K562 (cell line): ENCODE data around the gene IGSF23. TPM values are rescaled to one million over a fixed set of nuclear protein-coding genes. Genes with fewer than 3 reads are reported as not detected.

Experiments used
- AFF4 ChIP-seq: sonication (generic); formaldehyde crosslinking; IDR thresholded peaks from 2 replicates; pipeline ENCODE4 v1.8.0; 2023; ENCODE audit warnings: mild to moderate bottlenecking, missing genetic modification reagents
- CEBPB ChIP-seq: fragments of 450-650 bp; IDR thresholded peaks from 2 replicates; pipeline ENCODE4 v1.6.1; 2016; ENCODE audit warnings: missing genetic modification characterization, missing compliant biosample characterization
- CEBPG ChIP-seq, 3 experiments: fragments of 200-800 bp in 1 of 3; sonication (Bioruptor generic) in 1 of 3; sonication (generic) in 1 of 3; formaldehyde crosslinking in 1 of 3; IDR thresholded peaks in 2 of 3; conservative IDR thresholded peaks in 1 of 3; 2 replicates each; pipeline versions ENCODE4 v1.6.1 to v1.8.0; 2016 to 2022; ENCODE audit warnings: missing compliant biosample characterization in 2 of 3, missing genetic modification characterization in 2 of 3, mild to moderate bottlenecking in 1 of 3, missing genetic modification reagents in 1 of 3
- FOSL1 ChIP-seq: fragments of 200-800 bp; sonication (Bioruptor generic); conservative IDR thresholded peaks from 2 replicates; pipeline ENCODE4 v1.6.1; 2016; ENCODE audit warnings: missing genetic modification characterization, missing compliant biosample characterization
- IRF2 ChIP-seq: sonication (generic); formaldehyde crosslinking; IDR thresholded peaks from 2 replicates; pipeline ENCODE4 v1.8.1; 2022; ENCODE audit warnings: mild to moderate bottlenecking, missing genetic modification reagents
- KAT8 ChIP-seq: fragments of 450-650 bp; IDR thresholded peaks from 2 replicates; pipeline ENCODE4 v1.6.1; 2016; ENCODE audit warnings: low read depth, mild to moderate bottlenecking
- MAZ ChIP-seq, 2 experiments: fragments of 450-650 bp in 1 of 2; sonication (generic) in 1 of 2; formaldehyde crosslinking; IDR thresholded peaks in 1 of 2; conservative IDR thresholded peaks in 1 of 2; 2 replicates each; pipeline versions ENCODE4 v1.4.0 to v1.5.0; 2020; ENCODE audit warnings: mild to moderate bottlenecking in 1 of 2, missing genetic modification reagents in 1 of 2
- MIER1 ChIP-seq: fragments of 450-650 bp; IDR thresholded peaks from 2 replicates; pipeline ENCODE4 v1.6.1; 2016; ENCODE audit warnings: antibody characterized with exemption, mild to moderate bottlenecking, low read depth
- MTA3 ChIP-seq: fragments of 450-650 bp; formaldehyde crosslinking; IDR thresholded peaks from 2 replicates; pipeline ENCODE4 v1.6.1; 2017; ENCODE audit warnings: mild to moderate bottlenecking, borderline replicate concordance
- PTTG1 ChIP-seq: fragments of 450-650 bp; IDR thresholded peaks from 2 replicates; pipeline ENCODE4 v1.6.1; 2016; ENCODE audit warnings: low read depth, mild to moderate bottlenecking, missing genetic modification characterization, missing compliant biosample characterization
- RCOR1 ChIP-seq, 2 experiments: IDR thresholded peaks; 2 replicates each; pipeline ENCODE4 v1.6.1; 2012; ENCODE audit warnings: low read depth in 2 of 2, low read length in 2 of 2, borderline replicate concordance in 1 of 2, improper control_type of control experiment in 1 of 2
- SETDB1 ChIP-seq: IDR thresholded peaks from one replicate; pipeline ENCODE4 v1.6.1; 2012; ENCODE audit warnings: low read length, control low read depth, inconsistent platforms
- STAT5A ChIP-seq: IDR thresholded peaks from 2 replicates; pipeline ENCODE4 v1.6.1; 2012; ENCODE audit warnings: low read length, inconsistent platforms, borderline replicate concordance
- TCF15 ChIP-seq: fragments of 250-450 bp; sonication (Bioruptor Pico); IDR thresholded peaks from 2 replicates; pipeline ENCODE4 v1.8.0; 2022; ENCODE audit warnings: moderate library complexity, mild to moderate bottlenecking, inconsistent platforms
- XRCC4 ChIP-seq: IDR thresholded peaks from one replicate; pipeline ENCODE4 v1.6.1; 2011; ENCODE audit not compliant: insufficient read depth, insufficient read length; ENCODE audit errors: extremely low read depth
- YY1 ChIP-seq, 3 experiments: IDR thresholded peaks; 2 replicates each; pipeline ENCODE4 v1.6.1; 2011; ENCODE audit warnings: low read length in 2 of 3, mild to moderate bottlenecking in 2 of 3, moderate library complexity in 2 of 3, borderline replicate concordance in 1 of 3, control low read depth in 1 of 3, low read depth in 1 of 3; ENCODE audit not compliant: insufficient read depth in 3 of 3, insufficient replicate concordance in 2 of 3, control insufficient read depth in 1 of 3, insufficient read length in 1 of 3; ENCODE audit errors: extremely low read depth in 1 of 3
- ZNF197 ChIP-seq: fragments of 200-800 bp; sonication (Bioruptor generic); IDR thresholded peaks from 2 replicates; pipeline ENCODE4 v1.6.1; 2016; ENCODE audit warnings: low read depth, missing genetic modification characterization, missing compliant biosample characterization
- ZNF551 ChIP-seq: fragments of 250-450 bp; sonication (Bioruptor Pico); IDR thresholded peaks from 2 replicates; pipeline ENCODE4 v1.5.0; 2021; ENCODE audit warnings: mild to moderate bottlenecking, moderate library complexity
- ZNF583 ChIP-seq: fragments of 250-450 bp; sonication (Bioruptor Pico); IDR thresholded peaks from 2 replicates; pipeline ENCODE4 v1.4.0; 2020
- ZNF699 ChIP-seq: fragments of 250-450 bp; sonication (Bioruptor Pico); IDR thresholded peaks from 2 replicates; pipeline ENCODE4 v1.8.0; 2021; ENCODE audit warnings: mild to moderate bottlenecking, moderate library complexity; ENCODE audit not compliant: insufficient replicate concordance
- polyA plus RNA-seq, 8 experiments: library from polyadenylated mRNA; depleted of rRNA in 4 of 8; stranded (reverse) in 5 of 8; unstranded in 3 of 8; fragments of >200 nt; fragmentation: Nextera tagmentation in 2 of 8; fragmentation: Illumina TruSeq in 1 of 8; extraction: Ambion mirVana in 2 of 8; extraction: Trizol in 1 of 8; gene quantifications; 2 replicates each; pipeline versions ENCODE4 v1.2.1 to v1.2.3, GENCODE V29; 2011 to 2014; ENCODE audit warnings: inconsistent platforms in 1 of 8, missing spikeins in 1 of 8
- total RNA-seq, 7 experiments: library from RNA; depleted of rRNA in 6 of 7; stranded (reverse); fragments of >200 nt in 6 of 7; fragmentation: Illumina TruSeq in 2 of 7; extraction: Trizol in 2 of 7; gene quantifications; 2 replicates each; pipeline versions ENCODE4 v1.2.1 to v1.2.3, GENCODE V29; 2011 to 2021; ENCODE audit warnings: low replicate concordance in 1 of 7

Gene IGSF23
- total and polyA plus RNA-seq, 9 of the 15 experiments (the other 6 are each of a cell fraction or from before 2014, with no cell fraction given) = not detected

GRCh38 chr19:44587963-44588770 is 25.2 kb upstream of the IGSF23 start (continued):
- TF ChIP-seq ZNF699 (CRISPR knock-in tag) (no peak), IRF2 (no peak), MTA3 (no peak), STAT5A (no peak), SETDB1 (no peak), YY1 (IDR thresholded peaks at IDR 0.05; ENCODE audit: borderline replicate concordance in 1 of 3, control insufficient read depth in 1 of 3, extremely low read depth in 1 of 3, insufficient read depth in 3 of 3, insufficient read length in 1 of 3, insufficient replicate concordance in 2 of 3, low read depth in 1 of 3, low read length in 2 of 3) (peak in 1 of 3 experiments; percentile 84), XRCC4 (no peak), FOSL1 (tag) (peak; percentile 93), CEBPG (CRISPR knock-in tag; IDR thresholded peaks at IDR 0.05) (peak; percentile 96), CEBPG (tag; conservative IDR thresholded peaks at IDR 0.05 in 1 of 2, IDR thresholded peaks at IDR 0.05 in 1 of 2) (peak; percentile 95 to 100), MIER1 (no peak), TCF15 (CRISPR knock-in tag) (no peak), CEBPB (tag) (peak; percentile 79), ZNF583 (CRISPR knock-in tag) (0 out of 2 replicates have a peak, but pooled peaks have one; percentile 59), RCOR1 (IDR thresholded peaks at IDR 0.05; ENCODE audit: borderline replicate concordance in 1 of 2, low read depth in 2 of 2, low read length in 2 of 2) (peak in 1 of 2 experiments; percentile 39; a peak in 1 of 4 replicates), AFF4 (CRISPR knock-in tag) (peak; percentile 50; the same call in 1 of the 2 replicates), PTTG1 (0 out of 2 replicates have a peak, but pooled peaks have one; percentile 33), ZNF197 (CRISPR knock-in tag) (peak; percentile 63), KAT8 (no peak), MAZ (CRISPR knock-in tag; conservative IDR thresholded peaks at IDR 0.05 in 1 of 2, IDR thresholded peaks at IDR 0.05 in 1 of 2) (peak in 1 of 2 experiments; percentile 28; a peak in 1 of 4 replicates), ZNF551 (CRISPR knock-in tag) (no peak)
